LNCAP (cell line): Measurements from ENCODE around the gene CRTC2.

Experiments
- CTCF ChIP-seq: fragments of 450-650 bp; IDR thresholded peaks from 2 replicates; pipeline ENCODE4 v1.5.1; 2017; ENCODE audit warnings: mild to moderate bottlenecking

The CRTC2 gene

DNA sequence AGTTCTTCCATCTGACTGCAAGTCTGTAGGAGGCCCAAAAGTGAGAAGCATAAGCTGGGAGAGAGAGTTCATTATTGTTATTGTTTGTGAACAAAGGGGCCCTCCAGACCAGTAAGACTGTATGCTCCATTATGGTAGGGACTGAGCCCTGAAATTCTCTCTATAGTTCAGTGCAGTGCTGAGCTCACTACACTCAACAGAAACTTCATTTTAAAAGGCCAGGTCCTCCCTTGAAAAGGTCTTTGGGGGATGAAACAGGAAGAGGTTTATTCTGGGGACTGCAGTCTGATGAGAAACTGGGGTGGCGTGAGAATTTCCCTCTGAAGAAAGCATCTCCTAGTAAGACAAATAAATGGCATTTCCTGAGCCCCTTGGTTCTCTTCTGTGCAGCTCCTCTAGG is 30.2 kb downstream of the CRTC2 start:
- no peak for TF ChIP-seq CTCF

GRCh38 chr1:153926405-153926804 is 32.0 kb downstream of the CRTC2 start:
- TF ChIP-seq CTCF, result no peak

GRCh38 chr1:153922972-153923925 is 35.2 kb downstream of the CRTC2 start, which contains the start of gene GATAD2B:
TSS of gene GATAD2B (minus strand) at chr1:153922972. CDS start at chr1:153828347, 94,625 bp downstream.
- no peak for TF ChIP-seq CTCF

- TF ChIP-seq CTCF, result no peak; the same call in 1 of the 2 replicates
Observed at GRCh38 chr1:153922076-153922971, 36.1 kb downstream of the CRTC2 start.

DNA sequence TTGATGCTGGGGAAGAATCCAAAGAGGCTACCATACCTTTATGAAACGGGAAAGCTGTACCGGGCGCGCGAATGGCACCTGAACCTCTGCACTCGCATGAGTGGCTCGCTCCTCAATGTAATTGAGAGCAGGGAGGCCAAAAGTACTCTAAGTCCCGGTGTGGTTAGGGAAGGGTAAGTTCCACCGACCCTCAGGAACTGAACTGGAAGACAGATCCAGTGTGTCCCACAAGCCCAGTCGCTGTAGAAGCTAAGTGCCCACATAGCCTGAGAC is 36.7 kb downstream of the CRTC2 start:
- no peak for TF ChIP-seq CTCF

- no peak for TF ChIP-seq CTCF
Observed at GRCh38 chr1:153921080-153921802, 37.2 kb downstream of the CRTC2 start.
